SU-DHL-6 (cell line): ENCODE results near the gene DPP10.

Experiments used
- EZH2phosphoT487 ChIP-seq: fragments of 200-600 bp; sonication (generic), shearing (Covaris generic); conservative IDR thresholded peaks from 2 replicates; pipeline ENCODE4 v1.6.1; 2018; ENCODE audit warnings: mild to moderate bottlenecking, antibody characterized with exemption, low read length, moderate library complexity, mixed read lengths
- TF ChIP-seq, protein P1 (sequence below): fragments of 200-600 bp; sonication (generic); IDR thresholded peaks from one replicate; pipeline ENCODE4 v1.5.1; 2017; ENCODE audit warnings: antibody characterized with exemption, mild to moderate bottlenecking, low read length, moderate library complexity; ENCODE audit not compliant: insufficient read depth, poor library complexity, severe bottlenecking

DNA sequence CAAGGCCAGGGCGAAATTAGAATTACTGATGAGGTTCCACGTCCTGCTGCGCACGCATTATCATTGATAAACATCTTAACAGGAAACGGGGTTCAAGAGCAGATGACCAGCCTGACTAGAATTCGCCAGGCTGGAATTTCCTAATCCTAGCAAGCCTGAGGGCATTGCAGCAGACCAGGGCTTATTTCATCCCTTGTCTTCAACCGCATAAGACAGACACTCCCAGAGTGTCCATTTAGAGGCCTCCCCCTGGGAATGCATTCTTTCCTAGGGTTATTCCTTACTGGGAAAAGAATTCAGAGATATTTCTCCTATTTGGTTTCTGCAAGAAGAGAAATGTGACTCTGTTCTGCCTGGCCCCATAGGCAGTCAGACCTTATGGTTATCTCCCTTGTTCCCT is 486.8 kb downstream of the DPP10 start:
- TF ChIP-seq, protein P1, sequence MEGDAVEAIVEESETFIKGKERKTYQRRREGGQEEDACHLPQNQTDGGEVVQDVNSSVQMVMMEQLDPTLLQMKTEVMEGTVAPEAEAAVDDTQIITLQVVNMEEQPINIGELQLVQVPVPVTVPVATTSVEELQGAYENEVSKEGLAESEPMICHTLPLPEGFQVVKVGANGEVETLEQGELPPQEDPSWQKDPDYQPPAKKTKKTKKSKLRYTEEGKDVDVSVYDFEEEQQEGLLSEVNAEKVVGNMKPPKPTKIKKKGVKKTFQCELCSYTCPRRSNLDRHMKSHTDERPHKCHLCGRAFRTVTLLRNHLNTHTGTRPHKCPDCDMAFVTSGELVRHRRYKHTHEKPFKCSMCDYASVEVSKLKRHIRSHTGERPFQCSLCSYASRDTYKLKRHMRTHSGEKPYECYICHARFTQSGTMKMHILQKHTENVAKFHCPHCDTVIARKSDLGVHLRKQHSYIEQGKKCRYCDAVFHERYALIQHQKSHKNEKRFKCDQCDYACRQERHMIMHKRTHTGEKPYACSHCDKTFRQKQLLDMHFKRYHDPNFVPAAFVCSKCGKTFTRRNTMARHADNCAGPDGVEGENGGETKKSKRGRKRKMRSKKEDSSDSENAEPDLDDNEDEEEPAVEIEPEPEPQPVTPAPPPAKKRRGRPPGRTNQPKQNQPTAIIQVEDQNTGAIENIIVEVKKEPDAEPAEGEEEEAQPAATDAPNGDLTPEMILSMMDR = no peak
- no peak for TF ChIP-seq EZH2phosphoT487
